GM21526 (cell line): ENCODE data around the gene PIP5K1C.
"Not testable (repeated sequence)": the region's sequence is repeated elsewhere in the genome, so short reads cannot be mapped to it uniquely, and the experiment has no call there.

Experiments used
- ATAC-seq: cut with Tn5 transposase; IDR thresholded peaks from one replicate; pipeline ENCODE4 v1.9.1; 2021; ENCODE audit warnings: moderate library complexity; ENCODE audit not compliant: unreplicated experiment, low FRiP score

PIP5K1C gene

DNA sequence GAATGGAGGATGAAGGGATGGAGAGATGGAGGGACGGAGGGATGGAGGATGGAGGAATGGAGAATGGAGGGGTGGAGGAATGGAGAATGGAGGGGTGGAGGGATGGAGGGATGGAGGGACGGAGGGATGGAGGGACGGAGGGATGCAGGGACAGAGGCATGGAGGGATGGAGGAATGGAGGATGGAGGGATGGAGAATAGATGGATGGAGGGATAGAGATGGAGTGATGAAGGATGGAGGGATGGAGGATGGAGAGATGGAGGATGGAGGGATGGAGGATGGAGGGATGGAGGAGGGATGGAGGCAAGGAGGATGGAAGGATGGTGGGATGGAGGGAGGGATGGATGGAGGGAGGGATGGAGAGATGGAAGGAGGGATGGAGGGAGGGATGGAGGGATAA, 22.1 kb downstream of the PIP5K1C start:
- ATAC-seq: no peak

DNA sequence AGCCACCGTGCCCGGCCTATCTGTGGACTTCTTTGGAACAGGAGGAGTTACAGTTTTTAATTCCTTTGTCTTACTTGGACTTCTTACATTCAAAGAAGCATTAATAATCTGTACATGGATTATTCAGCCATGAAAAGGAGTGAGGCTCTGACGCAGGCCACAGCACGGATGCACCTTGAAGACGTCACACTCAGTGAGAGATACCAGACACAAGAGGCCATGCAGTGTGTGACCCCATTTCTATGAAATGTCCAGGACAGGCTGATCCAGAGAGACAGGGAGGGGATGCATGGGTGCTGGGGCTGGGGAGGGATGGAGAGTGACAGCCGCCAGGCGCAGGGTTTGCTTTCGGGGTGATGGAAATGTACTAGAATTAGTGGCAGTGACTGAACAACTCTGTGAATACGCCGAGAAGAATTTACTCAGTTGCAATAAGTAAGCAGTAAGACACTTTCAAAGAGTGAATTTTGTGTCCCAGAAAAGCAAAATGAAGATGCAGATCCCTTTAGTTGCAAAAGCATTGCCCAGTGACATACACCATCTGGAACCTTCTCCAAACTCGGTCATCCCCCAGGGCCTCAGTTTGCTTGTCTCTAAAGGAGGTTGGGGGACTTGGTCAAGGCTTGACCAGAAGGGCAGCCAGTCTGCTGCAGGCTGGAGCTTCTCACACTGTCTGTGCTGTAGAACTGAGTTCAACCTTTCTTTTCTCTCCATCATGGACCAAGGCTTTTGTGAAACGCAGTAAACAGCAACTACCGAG, 25.3 kb downstream of the PIP5K1C start:
- ATAC-seq: no peak

DNA sequence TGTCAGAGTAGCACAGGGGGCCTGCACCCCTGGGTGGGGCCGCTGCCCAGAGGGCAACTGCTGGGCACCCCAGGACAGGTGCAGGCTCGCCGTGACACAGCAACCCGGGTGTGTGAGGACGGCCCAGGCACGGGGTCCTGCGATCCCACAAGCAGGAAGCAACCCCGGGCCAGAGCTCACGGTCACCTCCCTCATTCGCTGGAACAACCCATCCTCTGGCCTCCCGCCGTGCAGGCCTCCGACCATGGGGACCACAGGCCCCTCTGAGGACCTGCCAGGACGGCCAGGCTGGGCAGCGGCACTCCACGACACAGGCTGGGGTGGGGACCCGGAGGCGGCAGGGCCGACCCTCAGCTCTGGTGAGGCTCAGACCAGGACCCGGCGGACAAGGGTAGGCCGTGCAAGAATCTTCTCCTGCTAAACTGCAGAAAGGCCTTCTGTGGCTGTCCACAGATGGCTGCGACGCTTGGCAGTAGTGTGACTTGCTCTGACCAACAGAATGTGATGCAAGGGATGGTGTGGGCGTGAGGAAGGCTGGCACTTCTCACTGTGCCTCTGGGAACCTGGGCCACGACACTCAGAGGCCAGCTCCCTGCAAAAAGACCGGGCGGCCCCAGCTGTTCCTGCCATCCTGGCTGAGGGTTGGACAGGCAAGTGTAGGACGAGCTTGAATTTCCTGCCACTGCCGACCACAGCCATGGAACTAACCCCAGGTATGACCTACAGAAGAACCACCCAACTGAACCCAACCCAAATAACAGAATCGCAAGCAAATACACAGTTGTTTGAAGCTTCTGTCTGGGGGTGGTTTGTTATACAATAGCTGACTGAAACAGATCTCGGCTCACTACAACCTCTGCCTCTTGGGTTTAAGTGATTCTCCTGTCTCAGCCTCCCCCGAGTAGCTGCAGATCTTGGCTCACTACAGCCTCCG, 26.5 kb downstream of the PIP5K1C start:
- no peak for ATAC-seq

DNA sequence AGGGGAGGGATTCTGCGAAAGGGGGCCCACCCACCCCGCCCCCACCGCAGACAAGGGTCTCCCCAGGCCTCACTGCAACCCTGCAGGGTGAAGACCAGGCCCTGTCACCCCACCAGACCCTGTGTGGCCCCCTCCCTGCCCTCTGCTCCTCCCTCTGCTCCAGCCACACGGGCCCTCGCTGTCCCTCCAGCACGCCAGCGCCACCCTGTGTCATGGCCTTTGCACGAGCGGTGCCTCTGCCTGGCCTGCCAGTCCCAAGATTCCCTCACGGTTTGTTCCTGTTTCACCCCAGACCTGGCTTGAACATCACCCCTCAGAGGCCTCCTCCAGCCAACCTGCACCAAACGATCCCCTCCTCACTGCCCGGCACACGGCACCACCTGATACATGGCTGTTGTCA, 27.3 kb downstream of the PIP5K1C start:
- ATAC-seq: no peak

DNA sequence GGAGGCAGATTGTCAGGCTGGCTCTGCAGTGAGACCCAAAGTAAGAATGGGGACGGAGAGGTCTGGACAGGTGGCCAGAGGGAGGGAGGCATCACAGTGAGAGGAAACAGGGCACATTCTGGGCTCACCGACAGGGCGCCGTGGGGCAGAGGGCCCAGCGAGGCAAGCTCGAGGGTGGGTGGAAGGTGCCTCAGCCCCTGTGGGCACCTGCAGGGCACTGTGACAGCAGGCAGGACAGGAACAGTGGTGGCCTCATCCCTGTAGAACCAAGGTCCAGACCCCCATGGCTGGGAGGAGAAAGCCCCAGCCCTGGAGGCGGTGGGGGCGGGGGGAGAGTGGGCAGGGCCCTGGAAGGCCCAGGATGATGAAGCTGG, 27.7 kb downstream of the PIP5K1C start:
- no peak for ATAC-seq

DNA sequence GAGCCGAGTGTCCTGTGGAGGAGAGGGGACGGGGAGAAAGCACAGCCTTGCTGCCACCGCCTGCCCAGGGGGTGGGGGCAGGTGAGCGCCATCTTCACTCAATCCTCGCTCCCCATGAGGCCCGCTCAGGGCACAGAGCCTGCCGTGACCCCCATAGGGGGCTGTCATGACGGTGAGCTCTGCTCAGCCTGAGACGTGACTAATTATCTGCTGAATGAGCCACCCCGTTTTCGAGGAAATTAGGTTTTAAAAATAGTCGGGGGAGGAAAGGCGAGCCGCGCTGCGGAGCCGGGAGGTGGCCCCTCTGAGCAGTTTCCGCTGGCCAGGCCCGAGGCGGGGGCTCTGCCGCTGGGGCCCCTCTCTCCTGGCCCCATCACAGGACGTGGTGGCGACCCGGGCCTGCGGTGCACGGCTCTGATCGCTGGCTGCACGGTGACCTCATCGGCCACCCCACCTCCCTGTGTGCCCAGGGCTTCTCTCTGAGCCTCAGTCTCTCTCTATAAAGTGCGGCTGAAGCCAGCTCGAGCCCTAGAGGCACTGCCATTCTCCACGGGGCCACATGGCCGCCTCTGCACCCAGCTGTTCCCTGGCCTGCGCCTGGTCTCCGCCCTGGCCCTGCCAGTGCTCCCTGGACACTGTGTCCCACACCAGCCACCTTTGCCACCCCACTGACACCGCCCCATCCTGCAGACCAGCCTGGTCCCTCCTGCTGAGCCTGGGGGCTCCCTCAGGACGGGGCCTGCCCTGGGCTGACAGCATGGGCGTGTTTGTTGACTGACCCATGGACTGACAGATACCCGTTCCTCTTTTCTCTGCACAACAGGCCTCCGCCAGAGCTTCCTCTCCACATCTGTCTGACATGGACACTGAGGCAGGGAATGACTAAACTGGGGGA, 28.3 kb downstream of the PIP5K1C start:
- no peak for ATAC-seq

DNA sequence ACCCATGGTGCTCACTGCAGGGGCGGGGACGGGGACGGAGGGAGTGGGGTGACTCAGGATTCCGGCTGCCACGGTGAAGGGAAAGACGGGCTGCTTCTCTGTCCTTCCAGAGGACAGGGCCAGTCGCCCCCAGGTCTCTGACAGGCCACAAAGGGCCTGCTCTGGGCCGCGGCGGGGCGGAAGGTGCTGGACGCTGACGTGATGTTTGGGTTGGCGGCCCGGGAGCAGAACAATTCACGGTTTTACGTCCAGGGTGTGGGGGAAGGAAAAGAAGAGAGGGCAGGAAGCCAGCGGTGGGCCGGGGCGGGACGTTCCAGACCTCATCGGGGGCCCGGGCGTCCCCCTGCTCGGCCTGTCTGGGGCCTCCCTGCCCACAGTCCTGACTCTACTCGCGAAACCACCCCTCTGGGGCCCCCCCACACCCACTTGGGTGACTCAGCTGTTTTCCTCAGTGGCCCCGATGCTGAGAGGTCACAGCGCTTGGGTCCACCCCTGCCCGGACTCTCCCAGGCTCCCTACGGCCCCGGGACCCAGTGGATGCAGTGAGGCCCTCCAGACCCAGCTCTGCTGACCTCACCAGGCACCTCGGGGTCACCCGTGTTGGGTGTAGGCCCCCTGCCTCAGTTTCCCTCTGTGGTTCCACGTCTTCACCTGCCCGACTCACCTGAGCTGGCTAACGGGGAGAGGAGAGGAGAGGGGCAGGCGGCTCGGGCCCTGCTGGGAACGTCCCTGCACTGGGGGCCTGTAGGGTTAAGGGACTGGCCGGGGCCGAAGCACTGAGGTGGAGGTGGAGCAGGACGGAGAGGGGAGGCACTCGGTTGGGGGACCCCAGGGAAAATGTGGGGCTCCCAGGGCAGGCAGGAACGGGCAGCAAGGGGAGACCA, 29.2 kb downstream of the PIP5K1C start:
- ATAC-seq: no peak

DNA sequence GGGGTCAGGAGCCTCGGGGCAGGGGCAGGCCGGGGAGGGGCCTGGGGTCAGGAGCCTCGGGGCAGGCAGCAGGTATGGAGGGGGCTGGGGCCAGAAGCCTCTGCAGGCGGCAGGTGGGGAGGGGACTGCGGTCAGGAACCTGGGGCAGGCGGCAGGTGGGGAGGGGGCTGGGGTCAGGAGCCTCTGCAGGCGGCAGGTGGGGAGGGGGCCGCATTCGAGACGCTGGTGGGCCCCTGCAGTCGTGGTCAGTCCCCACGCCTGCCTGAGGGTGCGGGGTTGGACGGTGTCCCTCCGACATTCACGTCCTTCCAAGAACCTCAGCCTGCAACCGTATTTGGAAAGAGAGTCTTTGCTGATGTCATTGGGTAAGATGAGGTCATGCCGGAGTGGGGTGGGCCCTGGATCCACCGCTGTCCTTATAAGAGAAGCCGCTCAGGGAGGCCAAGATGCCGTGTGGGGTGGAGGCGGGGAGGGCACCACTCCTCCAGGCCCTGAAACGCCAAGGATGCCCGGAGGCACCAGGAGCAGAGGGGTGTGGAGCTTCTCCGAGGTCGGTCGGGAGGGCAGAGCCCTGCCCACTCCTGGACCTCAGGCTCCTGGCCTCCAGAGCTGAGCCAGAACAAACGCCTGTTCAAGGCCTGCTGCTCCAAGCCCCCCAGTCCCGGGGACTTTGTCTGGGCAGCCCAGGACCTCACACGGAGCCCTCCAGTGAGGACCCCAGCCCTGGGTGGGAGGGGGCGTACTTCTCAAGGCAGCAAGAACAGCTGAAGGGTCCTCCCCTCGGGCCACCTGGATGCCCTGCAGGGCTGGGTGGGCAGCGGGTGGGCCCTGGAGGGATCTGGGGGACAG, 30.1 kb downstream of the PIP5K1C start:
- ATAC-seq: no peak

DNA sequence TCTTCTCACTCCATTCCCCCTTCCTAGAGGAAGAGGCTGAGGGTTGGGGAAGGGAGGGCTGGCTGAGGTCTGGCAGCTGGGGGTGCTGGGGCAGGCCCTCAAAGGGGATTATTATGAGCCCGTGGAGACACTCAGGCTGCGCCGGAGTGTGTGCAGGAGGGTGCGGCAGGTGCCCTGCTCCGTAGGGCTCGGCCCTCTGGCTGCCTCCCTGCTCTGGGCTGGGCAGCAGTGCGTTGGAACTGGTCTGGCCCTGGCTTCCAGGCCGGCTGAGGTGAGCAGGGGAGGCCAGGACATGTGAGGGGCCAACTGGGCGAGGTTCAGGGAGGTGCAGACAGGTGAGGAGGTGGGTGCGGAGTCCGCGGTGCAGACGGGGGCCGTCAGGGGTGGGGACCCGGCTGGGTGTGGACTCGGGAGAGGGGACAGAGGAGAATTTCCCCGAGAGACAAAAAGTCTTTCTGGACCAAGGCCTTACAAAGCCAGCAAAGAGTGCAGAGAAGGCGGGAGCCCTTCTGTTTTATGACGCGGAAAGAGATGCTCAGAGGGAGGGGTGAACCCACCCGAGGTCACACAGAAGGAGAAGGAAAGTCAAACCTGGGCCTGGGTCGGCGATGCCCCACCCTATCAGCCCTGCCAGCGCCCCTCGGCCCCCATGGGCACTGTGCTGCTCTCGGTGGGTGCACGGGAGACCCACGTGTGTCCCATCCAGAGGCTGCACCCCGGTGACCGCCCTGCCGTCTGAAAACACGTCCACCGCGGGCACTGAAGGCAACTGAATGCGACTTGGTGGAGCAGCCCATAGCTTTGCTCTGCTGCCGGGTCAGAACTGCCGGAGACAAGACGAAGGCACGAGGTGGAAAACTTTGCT, 31.0 kb downstream of the PIP5K1C start:
- ATAC-seq: no peak

DNA sequence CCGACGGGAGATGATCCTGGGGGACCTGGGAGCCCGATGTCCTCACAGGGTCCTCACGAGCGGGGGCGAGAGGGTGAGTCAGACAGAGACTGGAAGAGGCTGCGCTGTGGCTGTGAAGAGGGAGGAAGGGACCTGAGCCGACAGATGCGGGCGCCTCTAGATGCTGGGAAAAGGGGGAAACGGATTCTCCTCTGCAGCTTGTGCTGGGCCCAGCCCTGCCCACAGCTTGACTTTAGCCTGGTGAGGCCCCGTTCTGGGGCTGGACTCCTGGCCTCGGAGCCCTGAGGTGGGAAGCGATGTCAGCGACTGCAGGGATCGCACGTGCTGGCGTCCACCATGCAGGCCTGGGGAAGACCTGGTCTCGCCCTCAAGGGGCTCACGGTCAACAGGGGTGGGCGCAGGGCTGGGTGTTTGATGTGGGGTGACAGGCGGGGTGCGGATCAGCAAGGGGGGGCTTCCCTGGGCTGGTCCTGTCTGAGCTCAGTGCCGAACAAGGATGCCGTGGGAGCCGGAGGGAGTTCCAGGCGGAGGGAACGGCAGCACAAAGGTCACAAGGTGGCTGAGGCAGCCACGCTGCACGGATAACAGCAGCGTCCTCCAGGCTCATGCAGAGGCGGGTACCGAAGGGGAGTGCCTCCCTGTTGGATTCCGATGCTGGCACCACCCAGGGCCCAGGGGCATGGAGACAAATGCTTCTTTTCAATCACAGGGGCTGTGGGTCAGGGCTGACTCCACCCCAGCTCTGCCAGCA, 31.8 kb downstream of the PIP5K1C start:
- no peak for ATAC-seq

DNA sequence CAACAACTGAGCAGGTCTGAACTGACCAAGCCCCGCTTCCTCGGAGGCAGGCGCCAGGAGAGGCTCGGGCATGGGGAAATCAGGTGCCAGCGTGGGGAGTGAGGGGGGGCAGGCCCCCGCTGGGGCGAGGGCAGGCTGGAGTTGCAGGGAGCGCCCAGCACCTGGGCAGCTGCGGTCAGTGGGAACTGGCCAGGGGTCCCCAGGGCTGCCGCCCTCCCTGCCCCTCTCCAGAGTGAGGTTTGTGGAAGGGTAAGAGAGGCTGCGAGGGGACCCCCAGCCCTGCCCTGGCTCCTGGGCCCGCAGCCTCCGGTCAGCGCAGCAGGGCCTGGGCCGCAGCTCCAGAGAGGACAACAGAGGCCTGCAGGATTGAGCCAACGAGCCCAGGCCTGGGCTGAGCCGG, 32.5 kb downstream of the PIP5K1C start:
- no peak for ATAC-seq

DNA sequence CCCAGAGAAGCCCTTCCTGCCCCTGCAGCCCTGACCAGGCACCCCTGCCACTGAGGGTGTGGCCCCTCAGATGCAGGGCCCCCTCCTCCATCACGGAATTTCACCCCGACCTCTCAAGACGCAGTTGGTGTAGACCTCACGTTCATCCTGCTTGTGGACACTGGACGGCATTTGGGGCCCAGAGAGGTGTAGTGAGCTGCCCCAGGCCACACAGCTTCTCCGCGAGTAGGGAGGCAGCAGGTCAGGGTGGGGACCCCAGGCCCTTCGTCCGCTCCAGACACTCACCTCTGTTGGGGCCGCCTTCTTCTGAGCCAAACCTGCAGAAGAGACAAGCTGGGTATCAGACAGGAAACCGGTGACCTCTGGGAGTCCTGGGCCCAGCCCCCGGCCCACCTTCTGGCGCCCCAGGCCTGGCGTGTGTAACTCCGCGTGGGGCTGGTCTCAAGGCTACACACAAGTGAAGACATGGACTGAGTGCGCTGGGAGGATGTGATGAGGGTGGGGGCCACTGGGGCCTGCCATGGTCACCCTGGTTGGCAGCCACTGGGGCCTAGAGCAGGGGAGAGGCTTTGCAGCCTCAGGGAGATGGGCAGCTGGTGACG, 33.1 kb downstream of the PIP5K1C start:
- no peak for ATAC-seq

DNA sequence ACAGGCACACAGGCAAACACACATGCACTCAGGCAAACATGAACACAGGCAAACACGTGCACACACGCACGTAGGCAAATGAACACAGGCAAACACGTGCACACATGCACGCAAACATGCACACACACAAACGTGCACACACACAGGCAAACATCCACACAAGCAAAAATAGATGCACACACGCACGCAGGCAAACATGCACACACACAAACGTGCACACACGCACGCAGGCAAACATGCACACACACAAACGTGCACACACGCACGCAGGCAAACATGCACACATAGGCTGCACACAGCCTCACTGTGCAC, 33.8 kb downstream of the PIP5K1C start:
- not testable (repeated sequence) for ATAC-seq

DNA sequence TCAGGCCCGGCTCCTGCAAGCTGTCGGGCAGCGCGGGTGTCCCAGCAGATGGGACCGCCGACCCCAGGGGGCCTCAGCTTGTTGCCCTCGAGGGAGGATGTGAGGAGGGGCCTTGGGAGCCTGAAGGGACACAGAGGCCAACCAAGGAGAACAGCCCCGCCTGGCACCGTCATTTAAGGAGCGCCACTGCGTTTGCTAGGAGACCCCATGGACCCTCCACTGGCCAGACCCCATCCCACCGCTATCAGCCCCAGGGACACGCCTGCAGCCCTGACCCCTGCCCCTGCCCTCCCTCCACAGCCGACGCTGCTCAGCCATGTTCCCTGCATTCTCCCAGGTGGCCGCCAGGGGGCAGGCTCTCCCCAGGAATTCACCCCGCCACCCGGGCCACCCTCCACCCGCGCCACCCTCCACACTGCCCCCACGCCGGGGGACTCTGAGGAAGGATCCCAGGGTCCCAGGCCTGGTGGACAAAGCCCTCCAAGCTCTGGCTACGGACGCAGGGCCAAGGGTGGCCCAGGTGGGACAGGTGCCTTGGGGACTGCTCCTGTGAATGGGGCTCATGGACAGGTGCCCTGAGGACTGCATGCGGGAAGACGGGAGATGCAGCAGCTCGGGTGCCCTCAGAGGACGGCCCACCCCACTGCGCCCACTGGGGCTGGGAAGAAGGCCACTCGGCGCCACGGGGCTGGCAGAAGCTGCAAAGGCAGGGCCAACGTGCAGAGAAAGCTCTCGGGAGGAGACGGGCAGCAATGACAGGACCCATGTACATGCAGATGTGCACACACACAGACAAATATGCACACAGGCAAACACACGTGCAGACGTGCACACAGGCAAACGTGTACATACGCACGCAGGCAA, 34.4 kb downstream of the PIP5K1C start:
- ATAC-seq: no peak

DNA sequence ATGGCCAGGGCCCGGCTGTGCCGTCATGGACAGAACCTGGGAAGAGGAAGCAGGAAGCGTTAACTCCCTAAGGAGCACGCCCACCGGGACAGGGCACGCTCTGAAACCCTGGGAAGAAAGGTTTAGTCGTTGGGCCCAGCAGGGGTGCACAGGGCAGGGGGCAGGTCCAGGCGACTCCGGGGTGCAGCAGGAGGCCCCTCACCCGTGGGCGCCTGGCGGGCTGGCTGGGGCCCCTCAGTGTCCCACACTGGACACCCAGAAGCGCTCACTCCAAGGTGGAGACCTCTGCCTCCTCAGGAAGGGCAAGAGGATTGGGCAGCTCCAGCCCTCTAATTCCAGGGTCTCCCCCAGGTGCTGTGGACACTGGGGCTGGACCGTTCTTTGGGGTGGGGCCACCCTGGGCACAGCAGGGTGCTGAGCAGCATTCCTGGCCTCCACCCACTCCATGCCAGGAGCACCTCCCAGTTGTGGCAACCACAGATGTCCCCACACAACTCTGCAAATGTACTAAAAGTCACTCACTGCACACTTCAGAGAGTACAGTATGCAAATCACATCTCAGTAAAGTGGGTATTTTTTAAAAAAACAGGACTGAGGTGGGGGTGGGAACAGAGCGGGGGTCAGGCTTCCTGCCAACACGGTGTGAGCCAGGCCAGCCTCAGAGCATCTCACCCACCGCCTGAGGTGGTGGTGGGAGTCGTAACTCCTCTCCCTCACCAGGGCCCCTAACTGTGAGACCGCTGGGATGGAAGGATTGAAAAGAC, 35.2 kb downstream of the PIP5K1C start:
- no peak for ATAC-seq
